KMS-11 (cell line): ENCODE results near the gene INPP5A.
"Not testable (repeated sequence)": the region's sequence is repeated elsewhere in the genome, so short reads cannot be mapped to it uniquely, and the experiment has no call there.

Experiments
- H2AFZ ChIP-seq: fragments of 200-600 bp; sonication (generic); 2 replicates; pipeline ENCODE4 v1.6.1; 2016; ENCODE audit warnings: antibody characterized with exemption, mixed run types, low read depth
- H3K27ac ChIP-seq: fragments of 200-600 bp; sonication (generic); 2 replicates; pipeline ENCODE4 v1.6.1; 2016; ENCODE audit warnings: mild to moderate bottlenecking, mixed run types
- H3K27me3 ChIP-seq: fragments of 200-600 bp; sonication (generic); 2 replicates; pipeline ENCODE4 v1.6.1; 2017; ENCODE audit warnings: mild to moderate bottlenecking, low read depth, mixed run types, moderate library complexity; ENCODE audit not compliant: insufficient read depth
- H3K36me3 ChIP-seq: fragments of 200-600 bp; sonication (generic); 2 replicates; pipeline ENCODE4 v1.6.1; 2017; ENCODE audit warnings: mild to moderate bottlenecking, mixed run types; ENCODE audit not compliant: insufficient read depth
- H3K4me1 ChIP-seq: fragments of 200-600 bp; sonication (generic); 2 replicates; pipeline ENCODE4 v1.6.1; 2016; ENCODE audit warnings: mild to moderate bottlenecking, low read depth, mixed run types; ENCODE audit not compliant: poor library complexity, severe bottlenecking
- H3K4me2 ChIP-seq: fragments of 200-600 bp; sonication (generic); 2 replicates; pipeline ENCODE4 v1.7.0; 2016; ENCODE audit warnings: mild to moderate bottlenecking, mixed run types
- H3K4me3 ChIP-seq: fragments of 200-600 bp; sonication (generic); IDR thresholded peaks from 2 replicates; pipeline ENCODE4 v1.6.1; 2017; ENCODE audit warnings: low read depth, low read length, mixed read lengths; ENCODE audit not compliant: insufficient read depth
- H3K79me2 ChIP-seq: fragments of 200-600 bp; sonication (generic); 2 replicates; pipeline ENCODE4 v1.6.1; 2016; ENCODE audit warnings: low read depth, mixed run types; ENCODE audit not compliant: insufficient read depth
- H3K9ac ChIP-seq: fragments of 200-600 bp; sonication (generic); 2 replicates; pipeline ENCODE4 v1.6.1; 2016; ENCODE audit warnings: mild to moderate bottlenecking, mixed run types
- H4K20me1 ChIP-seq: fragments of 200-600 bp; sonication (generic); 2 replicates; pipeline ENCODE4 v1.6.1; 2016; ENCODE audit warnings: mild to moderate bottlenecking, mixed run types; ENCODE audit not compliant: insufficient read depth
- CTCF ChIP-seq: fragments of 200-600 bp; sonication (generic); conservative IDR thresholded peaks from 2 replicates; pipeline ENCODE4 v1.6.1; 2017; ENCODE audit warnings: low read depth, mild to moderate bottlenecking, antibody characterized with exemption, low read length, moderate library complexity, mixed read lengths

The INPP5A gene

GRCh38 chr10:132793871-132794849, 256.6 kb downstream of the INPP5A start:
- no peak overlapping the region for H3K4me2 ChIP-seq
- H3K36me3 ChIP-seq, result no peaks in the 10 kb centered on the region
- H3K79me2 ChIP-seq, result no peaks in the 10 kb centered on the region
- no peaks in the 10 kb centered on the region for H4K20me1 ChIP-seq
- H3K9ac ChIP-seq, result no peak overlapping the region
- no peak overlapping the region for H3K4me3 ChIP-seq
- H3K27ac ChIP-seq, result no peak overlapping the region
- H2AFZ ChIP-seq, result no peak overlapping the region
- TF ChIP-seq CTCF, result no peak
- H3K4me1 ChIP-seq, result no peaks in the 10 kb centered on the region
- H3K27me3 ChIP-seq, result peaks cover 29% of the 10 kb centered on the region; the same call in 1 of the 2 replicates

- no peak overlapping the region for H3K27ac ChIP-seq
- H3K79me2 ChIP-seq, result no peaks in the 10 kb centered on the region
- no peak for TF ChIP-seq CTCF
- no peak overlapping the region for H3K4me2 ChIP-seq
- H2AFZ ChIP-seq, result no peak overlapping the region
- peaks cover 29% of the 10 kb centered on the region; the same call in 1 of the 2 replicates for H3K27me3 ChIP-seq
- no peak overlapping the region for H3K9ac ChIP-seq
- H4K20me1 ChIP-seq, result no peaks in the 10 kb centered on the region
- no peak overlapping the region for H3K4me3 ChIP-seq
- no peaks in the 10 kb centered on the region for H3K36me3 ChIP-seq
- H3K4me1 ChIP-seq, result no peaks in the 10 kb centered on the region
Measured at GRCh38 chr10:132796846-132797245, 259.3 kb downstream of the INPP5A start.

- H3K27me3 ChIP-seq, result peaks cover 29% of the 10 kb centered on the region; the same call in 1 of the 2 replicates
- H3K36me3 ChIP-seq, H3K4me1 ChIP-seq, H3K27ac ChIP-seq, H3K4me2 ChIP-seq, H2AFZ ChIP-seq, H4K20me1 ChIP-seq, H3K79me2 ChIP-seq, H3K4me3 ChIP-seq, H3K9ac ChIP-seq: not testable (repeated sequence)
Measured at GRCh38 chr10:132797986-132798385, 260.4 kb downstream of the INPP5A start.

GRCh38 chr10:132798403-132798802, 260.8 kb downstream of the INPP5A start:
- no peaks in the 10 kb centered on the region for H3K36me3 ChIP-seq
- no peak overlapping the region for H3K4me2 ChIP-seq

More at GRCh38 chr10:132798403-132798802, 260.8 kb downstream of the INPP5A start:
- H4K20me1 ChIP-seq, result no peaks in the 10 kb centered on the region
- peaks cover 28% of the 10 kb centered on the region; the same call in 1 of the 2 replicates for H3K27me3 ChIP-seq
- H3K79me2 ChIP-seq, result no peaks in the 10 kb centered on the region
- no peaks in the 10 kb centered on the region for H3K4me1 ChIP-seq
- H2AFZ ChIP-seq, result no peak overlapping the region
- no peak overlapping the region for H3K4me3 ChIP-seq
- no peak for TF ChIP-seq CTCF
- H3K27ac ChIP-seq, result no peak overlapping the region
- H3K9ac ChIP-seq, result no peak overlapping the region
